Stimulated activated naive CD4-positive, alpha-beta T cell (primary cell): ENCODE measurements around the gene ATXN1.

Experiments
- DNase-seq, 6 experiments: peaks; one replicate each; lab custom pipeline; 2025; lab: John Stamatoyannopoulos, UW

ATXN1 gene

GRCh38 chr6:16498237-16498636 is 263.0 kb downstream of the ATXN1 start:
- DNase-seq = no peak

- DNase-seq = no peak
Measured at GRCh38 chr6:16496991-16497801, 264.1 kb downstream of the ATXN1 start.

GRCh38 chr6:16496210-16496609 is 265.1 kb downstream of the ATXN1 start:
- no peak for DNase-seq

- no peak for DNase-seq
Measured at GRCh38 chr6:16494793-16495192, 266.5 kb downstream of the ATXN1 start.

GRCh38 chr6:16493802-16494201 is 267.5 kb downstream of the ATXN1 start:
- no peak for DNase-seq

- no peak for DNase-seq
Measured at GRCh38 chr6:16493112-16493511, 268.1 kb downstream of the ATXN1 start.

- no peak for DNase-seq
Measured at GRCh38 chr6:16491666-16492313, 269.5 kb downstream of the ATXN1 start.

GRCh38 chr6:16490616-16491015 is 270.6 kb downstream of the ATXN1 start:
- no peak for DNase-seq

- DNase-seq = no peak
Measured at GRCh38 chr6:16488813-16489212, 272.4 kb downstream of the ATXN1 start.

- DNase-seq = no peak
Measured at GRCh38 chr6:16487996-16488674, 273.1 kb downstream of the ATXN1 start.

- DNase-seq = no peak
Measured at GRCh38 chr6:16486661-16487060, 274.6 kb downstream of the ATXN1 start.

- peak in 3 of 6 experiments; percentile 52 to 78 (median 69) for DNase-seq
Measured at GRCh38 chr6:16483315-16483875, 277.9 kb downstream of the ATXN1 start.

- DNase-seq = no peak
Measured at GRCh38 chr6:16482702-16483314, 278.5 kb downstream of the ATXN1 start.

- peak; percentile 10 to 86 (median 64) for DNase-seq
Measured at GRCh38 chr6:16481697-16482399, 279.4 kb downstream of the ATXN1 start.

GRCh38 chr6:16480763-16481560 is 280.3 kb downstream of the ATXN1 start:
- DNase-seq = no peak

- DNase-seq = no peak
Measured at GRCh38 chr6:16477367-16478149, 283.7 kb downstream of the ATXN1 start.

- DNase-seq = no peak
Measured at GRCh38 chr6:16476861-16477260, 284.4 kb downstream of the ATXN1 start.

GRCh38 chr6:16475494-16475781 is 285.8 kb downstream of the ATXN1 start:
- DNase-seq = no peak

- DNase-seq = peak in 4 of 6 experiments; percentile 9 to 51 (median 24)
Measured at GRCh38 chr6:16474772-16475493, 286.3 kb downstream of the ATXN1 start.
